H1 (cell line): ENCODE results near the gene LSM2. TPM values are rescaled to one million over a fixed set of nuclear protein-coding genes. Genes with fewer than 3 reads are reported as not detected.
A peak's percentile ranks its signal among the peaks of the same experiment; 100 is the strongest.

Source experiments
- ATF2 ChIP-seq: IDR thresholded peaks from 2 replicates; pipeline ENCODE4 v1.6.1; 2012; ENCODE audit warnings: low read length, inconsistent platforms
- BCL11A ChIP-seq, 2 experiments: IDR thresholded peaks; one replicate each; pipeline ENCODE4 v1.6.1; 2011; ENCODE audit warnings: low read depth in 2 of 2, low read length in 2 of 2, mild to moderate bottlenecking in 2 of 2
- BRCA1 ChIP-seq: IDR thresholded peaks from 2 replicates; pipeline ENCODE4 v1.6.1; 2012; ENCODE audit warnings: low read depth, low read length, improper control_type of control experiment
- GABPA ChIP-seq: IDR thresholded peaks from 2 replicates; pipeline ENCODE4 v1.6.1; 2011; ENCODE audit warnings: mild to moderate bottlenecking, low read length, moderate library complexity, borderline replicate concordance; ENCODE audit not compliant: insufficient read depth
- GTF2F1 ChIP-seq: IDR thresholded peaks from 2 replicates; pipeline ENCODE4 v1.6.1; 2012; ENCODE audit warnings: low read depth, low read length, improper control_type of control experiment, borderline replicate concordance
- HDAC6 ChIP-seq: IDR thresholded peaks from one replicate; pipeline ENCODE4 v1.7.1; 2012; ENCODE audit warnings: low read depth, mild to moderate bottlenecking, inconsistent platforms, low read length, moderate library complexity
- JUND ChIP-seq: IDR thresholded peaks from 2 replicates; pipeline ENCODE4 v1.6.1; 2011; ENCODE audit warnings: mild to moderate bottlenecking, improper control_type of control experiment, low read length
- KDM1A ChIP-seq: fragments of 200-600, 300-600 bp; sonication (generic); IDR thresholded peaks from 2 replicates; pipeline ENCODE4 v1.7.1; 2016; ENCODE audit warnings: mild to moderate bottlenecking, low read length, borderline replicate concordance
- KDM4A ChIP-seq: IDR thresholded peaks from one replicate; pipeline ENCODE4 v1.7.1; 2012; ENCODE audit warnings: low read depth, mild to moderate bottlenecking, moderate library complexity, low read length, inconsistent platforms; ENCODE audit not compliant: severe bottlenecking
- NANOG ChIP-seq: IDR thresholded peaks from 2 replicates; pipeline ENCODE4 v1.6.1; 2011; ENCODE audit warnings: low read length, low read depth, mild to moderate bottlenecking, inconsistent platforms; ENCODE audit not compliant: insufficient read depth, poor library complexity, severe bottlenecking
- RBBP5 ChIP-seq: IDR thresholded peaks from 2 replicates; pipeline ENCODE4 v1.7.1; 2012; ENCODE audit warnings: low read depth, mild to moderate bottlenecking, inconsistent platforms, low read length, moderate library complexity, borderline replicate concordance
- SAP30 ChIP-seq: fragments of 300-600 bp; sonication (generic); IDR thresholded peaks from 2 replicates; pipeline ENCODE4 v1.7.1; 2012; ENCODE audit warnings: low read length, moderate library complexity, mild to moderate bottlenecking, inconsistent platforms; ENCODE audit not compliant: insufficient read depth, insufficient replicate concordance
- SIN3A ChIP-seq, 2 experiments: IDR thresholded peaks in 1 of 2; conservative IDR thresholded peaks in 1 of 2; 2 replicates each; pipeline ENCODE4 v1.6.1; 2011 to 2012; ENCODE audit warnings: low read length in 2 of 2, improper control_type of control experiment in 1 of 2, low read depth in 1 of 2, mild to moderate bottlenecking in 1 of 2
- SP1 ChIP-seq: IDR thresholded peaks from 2 replicates; pipeline ENCODE4 v1.6.1; 2011; ENCODE audit warnings: low read depth, low read length
- SP4 ChIP-seq: IDR thresholded peaks from 2 replicates; pipeline ENCODE4 v1.6.1; 2012; ENCODE audit warnings: low read length, inconsistent platforms
- SRF ChIP-seq: IDR thresholded peaks from 2 replicates; pipeline ENCODE4 v1.6.1; 2011; ENCODE audit warnings: mild to moderate bottlenecking, low read depth, low read length, moderate library complexity
- SUZ12 ChIP-seq: fragments of 200-600 bp; sonication (generic); IDR thresholded peaks from 2 replicates; pipeline ENCODE4 v1.6.1; 2012; ENCODE audit warnings: mild to moderate bottlenecking, inconsistent platforms, low read length, moderate library complexity, mixed read lengths
- TAF1 ChIP-seq: IDR thresholded peaks from 2 replicates; pipeline ENCODE4 v1.6.1; 2011; ENCODE audit warnings: mild to moderate bottlenecking, low read depth, low read length
- USF2 ChIP-seq: IDR thresholded peaks from 2 replicates; pipeline ENCODE4 v1.6.1; 2011; ENCODE audit warnings: low read length, improper control_type of control experiment
- polyA plus RNA-seq, 7 experiments: library from polyadenylated mRNA; depleted of rRNA in 3 of 7; stranded (reverse) in 5 of 7; unstranded in 2 of 7; fragments of >200 nt in 5 of 7; fragments of 200-250 nt in 2 of 7; gene quantifications; 1 replicate in 5 of 7; 2 replicates in 1 of 7; 4 replicates in 1 of 7; pipeline versions ENCODE4 v1.2.1 to v1.2.3, GENCODE V29; 2011 to 2013; ENCODE audit warnings: missing spikeins in 2 of 7, mixed read lengths in 2 of 7
- total RNA-seq: library from RNA; stranded (reverse); fragmentation: NEBNext Ultra II Directional; extraction: Animal tissue kit (Norgen Biotek cat#: 25700); gene quantifications from 2 replicates; pipeline ENCODE4 v1.2.1, GENCODE V29; 2021
- TF ChIP-seq, protein P1 (sequence below): IDR thresholded peaks from 2 replicates; pipeline ENCODE4 v1.6.1; 2012; ENCODE audit warnings: inconsistent platforms

Gene LSM2
- total and polyA plus RNA-seq, 2 of the 8 experiments (the other 6 are each of a cell fraction or from before 2014, with no cell fraction given): 127 to 168 TPM

GRCh38 chr6:31765910-31766794 lies 40.6 kb downstream of the LSM2 start (continued):
- TF ChIP-seq JUND: no peak
- peak; percentile 39 for TF ChIP-seq SAP30
- TF ChIP-seq GABPA: no peak
- TF ChIP-seq ATF2: no peak
- TF ChIP-seq, protein P1, sequence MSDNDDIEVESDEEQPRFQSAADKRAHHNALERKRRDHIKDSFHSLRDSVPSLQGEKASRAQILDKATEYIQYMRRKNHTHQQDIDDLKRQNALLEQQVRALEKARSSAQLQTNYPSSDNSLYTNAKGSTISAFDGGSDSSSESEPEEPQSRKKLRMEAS: 0 out of 2 replicates have a peak, but pooled peaks have one; percentile 12
- no peak for TF ChIP-seq SP4
- no peak for TF ChIP-seq USF2
- TF ChIP-seq KDM1A: no peak
- TF ChIP-seq TAF1: no peak; the same call in 1 of the 2 replicates
- no peak for TF ChIP-seq GTF2F1
- no peak for TF ChIP-seq BRCA1
- no peak for TF ChIP-seq RBBP5
- TF ChIP-seq NANOG: no peak
- TF ChIP-seq SIN3A (conservative IDR thresholded peaks at IDR 0.05 in 1 of 2, IDR thresholded peaks at IDR 0.05 in 1 of 2; ENCODE audit: low read depth in 1 of 2, low read length in 2 of 2): 0 out of 4 replicates have a peak, but pooled peaks of 1 of the 2 experiments have one; percentile 28
- TF ChIP-seq BCL11A (IDR thresholded peaks at IDR 0.05; ENCODE audit: low read depth in 2 of 2, low read length in 2 of 2): no peak
- TF ChIP-seq SRF: no peak
- no peak for TF ChIP-seq SP1
- no peak for TF ChIP-seq KDM4A
- no peak for TF ChIP-seq HDAC6
- no peak for TF ChIP-seq SUZ12
